GM23338 (cell line): Measurements from ENCODE around the gene DCAF11. TPM values are rescaled to one million over a fixed set of nuclear protein-coding genes. Genes with fewer than 3 reads are reported as not detected.

ENCODE experiments used
- ATAC-seq: fragments of 200-7000 bp; cut with Tn5 transposase; 3 replicates; pipeline ENCODE4 v1.9.1; 2020
- DNase-seq: peaks from one replicate; pipeline ENCODE4 v3.0.0-alpha.2; 2015; ENCODE audit warnings: low spot score
- H2AFZ ChIP-seq: fragments of 200-600 bp; sonication (generic); 2 replicates; pipeline ENCODE4 v1.8.0; 2016; ENCODE audit warnings: antibody characterized with exemption, mild to moderate bottlenecking, moderate library complexity
- H3F3A ChIP-seq: fragments of 200-600 bp; sonication (generic); replicated peaks from 2 replicates; pipeline ENCODE4 v1.8.0; 2017; ENCODE audit warnings: antibody characterized with exemption, mixed run types, low read depth
- H3K27ac ChIP-seq: fragments of 200-600 bp; sonication (generic); 2 replicates; pipeline ENCODE4 v1.6.1; 2016; ENCODE audit warnings: low read depth
- H3K27me3 ChIP-seq: fragments of 200-600 bp; sonication (generic); 2 replicates; pipeline ENCODE4 v1.8.0; 2016; ENCODE audit warnings: mild to moderate bottlenecking, mixed run types, moderate library complexity; ENCODE audit not compliant: insufficient read depth
- H3K36me3 ChIP-seq: fragments of 200-600 bp; sonication (generic); 2 replicates; pipeline ENCODE4 v1.8.0; 2016; ENCODE audit warnings: mild to moderate bottlenecking; ENCODE audit not compliant: insufficient read depth
- H3K4me1 ChIP-seq: fragments of 200-600 bp; sonication (generic); 2 replicates; pipeline ENCODE4 v1.8.0; 2016; ENCODE audit warnings: mild to moderate bottlenecking, moderate library complexity; ENCODE audit not compliant: insufficient read depth
- H3K4me2 ChIP-seq: fragments of 200-600 bp; sonication (generic); 2 replicates; pipeline ENCODE4 v1.7.1; 2017; ENCODE audit warnings: mixed run types
- H3K4me3 ChIP-seq: fragments of 200-600 bp; sonication (generic); 2 replicates; pipeline ENCODE4 v1.6.1; 2016; ENCODE audit warnings: mixed run types
- H3K79me2 ChIP-seq: fragments of 200-600 bp; sonication (generic); replicated peaks from 2 replicates; pipeline ENCODE4 v1.8.0; 2017; ENCODE audit warnings: mild to moderate bottlenecking; ENCODE audit not compliant: insufficient read depth
- H3K9me2 ChIP-seq: fragments of 200-600 bp; sonication (generic); 2 replicates; pipeline ENCODE4 v1.8.0; 2017; ENCODE audit not compliant: insufficient read depth
- H4K20me1 ChIP-seq: fragments of 200-600 bp; sonication (generic); replicated peaks from 2 replicates; pipeline ENCODE4 v1.8.0; 2017; ENCODE audit warnings: mild to moderate bottlenecking; ENCODE audit not compliant: insufficient read depth
- H3K27ac Mint-ChIP-seq: 2 replicates; pipeline ENCODE4 v1.8.0; 2020; ENCODE audit warnings: inconsistent platforms, mild to moderate bottlenecking, moderate library complexity, mixed read lengths
- H3K27me3 Mint-ChIP-seq: 3 replicates; pipeline ENCODE4 v1.8.0; 2022; ENCODE audit warnings: low read depth, mild to moderate bottlenecking, moderate library complexity, mixed read lengths, inconsistent platforms; ENCODE audit not compliant: insufficient read depth, poor library complexity
- H3K36me3 Mint-ChIP-seq: 3 replicates; pipeline ENCODE4 v1.8.0; 2021; ENCODE audit warnings: low read depth, mild to moderate bottlenecking, inconsistent platforms, moderate library complexity, mixed read lengths
- H3K4me1 Mint-ChIP-seq: 3 replicates; pipeline ENCODE4 v1.8.0; 2020; ENCODE audit warnings: mild to moderate bottlenecking, inconsistent platforms, mixed read lengths
- H3K4me3 Mint-ChIP-seq: 3 replicates; pipeline ENCODE4 v1.8.0; 2021; ENCODE audit warnings: moderate library complexity, mild to moderate bottlenecking, inconsistent platforms, mixed read lengths
- H3K9me3 Mint-ChIP-seq: 3 replicates; pipeline ENCODE4 v1.8.0; 2020; ENCODE audit warnings: moderate library complexity, mild to moderate bottlenecking, inconsistent platforms, mixed read lengths
- CREB1 ChIP-seq: fragments of 250-450 bp; sonication (Bioruptor Pico); IDR thresholded peaks from 2 replicates; pipeline ENCODE4 v1.5.0; 2020; ENCODE audit warnings: low read depth, mild to moderate bottlenecking, moderate library complexity
- CTCF ChIP-seq, 2 experiments: fragments of 200-600 bp in 1 of 2; sonication (generic) in 1 of 2; conservative IDR thresholded peaks; 2 replicates each; pipeline versions ENCODE4 v1.5.1 to v1.6.1; 2016 to 2017; ENCODE audit warnings: antibody characterized with exemption in 2 of 2, low read depth in 2 of 2, mild to moderate bottlenecking in 2 of 2, moderate library complexity in 1 of 2
- ETS1 ChIP-seq: IDR thresholded peaks from 2 replicates; pipeline ENCODE4 v1.6.1; 2016; ENCODE audit warnings: antibody characterized with exemption
- JUNB ChIP-seq: IDR thresholded peaks from one replicate; pipeline ENCODE4 v1.6.1; 2016; ENCODE audit warnings: antibody characterized with exemption; ENCODE audit not compliant: unreplicated experiment
- NANOG ChIP-seq: IDR thresholded peaks from 2 replicates; pipeline ENCODE4 v1.6.1; 2016; ENCODE audit warnings: antibody characterized with exemption, borderline replicate concordance
- POLR2AphosphoS5 ChIP-seq: IDR thresholded peaks from 2 replicates; pipeline ENCODE4 v1.6.1; 2016; ENCODE audit warnings: antibody characterized with exemption, low read depth
- REST ChIP-seq: IDR thresholded peaks from one replicate; pipeline ENCODE4 v1.6.1; 2018; ENCODE audit warnings: antibody characterized with exemption; ENCODE audit not compliant: unreplicated experiment
- STAT1 ChIP-seq: IDR thresholded peaks from one replicate; pipeline ENCODE4 v1.6.1; 2016; ENCODE audit warnings: antibody characterized with exemption; ENCODE audit not compliant: unreplicated experiment
- ZNF462 ChIP-seq: fragments of 250-450 bp; sonication (Bioruptor Pico); IDR thresholded peaks from 2 replicates; pipeline ENCODE4 v1.5.0; 2020; ENCODE audit warnings: mild to moderate bottlenecking, moderate library complexity
- polyA plus RNA-seq: library from polyadenylated mRNA; unstranded; fragments of >200 nt; fragmentation: Nextera tagmentation; extraction: Ambion mirVana; gene quantifications from 2 replicates; pipeline ENCODE4 v1.2.1, GENCODE V29; 2016
- total RNA-seq: library from RNA; depleted of rRNA; stranded (reverse); fragments of >200 nt; shearing (Covaris generic); gene quantifications from 2 replicates; pipeline ENCODE4 v1.2.3, GENCODE V29; 2014

Gene DCAF11
- total and polyA plus RNA-seq, 2 experiments from 2014 or later, result 18.6 to 93.2 TPM

GRCh38 chr14:24070285-24071143, 44.1 kb upstream of the DCAF11 start (continued):
- TF ChIP-seq CTCF (conservative IDR thresholded peaks at IDR 0.05; ENCODE audit: low read depth in 2 of 2) (no peak), ETS1 (no peak), CREB1 (no peak), REST (no peak), NANOG (no peak)

GRCh38 chr14:24071144-24071697, 43.4 kb upstream of the DCAF11 start, which contains the start of gene CPNE6:
TSS of gene CPNE6 (plus strand) at chr14:24071562. CDS start at chr14:24072937, 1,375 bp downstream.
- Histone ChIP-seq H3K9me2 (no peaks in the 10 kb centered on the region), H3K27me3 (no peaks in the 10 kb centered on the region), H3K4me2 (no peak within 1 kb of the TSS), H2AFZ (no peak within 1 kb of the TSS), H3K4me1 (no peaks in the 10 kb centered on the region), H3F3A (no peaks in the 10 kb centered on the region), H3K27ac (no peak within 1 kb of the TSS), H4K20me1 (no peaks in the 10 kb centered on the region), H3K4me3 (no peak within 1 kb of the TSS), H3K79me2 (no peaks in the 10 kb centered on the region), H3K36me3 (no peaks in the 10 kb centered on the region)
- H3K9me3 Mint-ChIP-seq, result no peaks in the 10 kb centered on the region
- H3K4me1 Mint-ChIP-seq, result peaks cover 4% of the 10 kb centered on the region; the same call in 2 of the 3 replicates
- DNase-seq (no peak), ATAC-seq (no peak)
- no peak for TF ChIP-seq STAT1
- TF ChIP-seq NANOG, result no peak
- TF ChIP-seq ZNF462 (CRISPR knock-in tag), result no peak
- TF ChIP-seq POLR2AphosphoS5, result no peak
- TF ChIP-seq JUNB, result no peak
- no peak within 1 kb of the TSS for H3K4me3 Mint-ChIP-seq
- no peak within 1 kb of the TSS; the same call in 1 of the 2 replicates for H3K27ac Mint-ChIP-seq
- H3K36me3 Mint-ChIP-seq, result no peaks in the 10 kb centered on the region
- peaks cover 7% of the 10 kb centered on the region for H3K27me3 Mint-ChIP-seq
